Middle frontal gyrus (tissue), 1 donor: Measurements from ENCODE around the gene GPATCH3.
"Not testable (repeated sequence)": the region's sequence is repeated elsewhere in the genome, so short reads cannot be mapped to it uniquely, and the experiment has no call there.

ENCODE experiments used
- DNase-seq: peaks from one replicate; pipeline ENCODE4 v3.0.0-alpha.2; 2015; ENCODE audit warnings: low spot score; ENCODE audit errors: extremely low spot score

The GPATCH3 gene

DNA sequence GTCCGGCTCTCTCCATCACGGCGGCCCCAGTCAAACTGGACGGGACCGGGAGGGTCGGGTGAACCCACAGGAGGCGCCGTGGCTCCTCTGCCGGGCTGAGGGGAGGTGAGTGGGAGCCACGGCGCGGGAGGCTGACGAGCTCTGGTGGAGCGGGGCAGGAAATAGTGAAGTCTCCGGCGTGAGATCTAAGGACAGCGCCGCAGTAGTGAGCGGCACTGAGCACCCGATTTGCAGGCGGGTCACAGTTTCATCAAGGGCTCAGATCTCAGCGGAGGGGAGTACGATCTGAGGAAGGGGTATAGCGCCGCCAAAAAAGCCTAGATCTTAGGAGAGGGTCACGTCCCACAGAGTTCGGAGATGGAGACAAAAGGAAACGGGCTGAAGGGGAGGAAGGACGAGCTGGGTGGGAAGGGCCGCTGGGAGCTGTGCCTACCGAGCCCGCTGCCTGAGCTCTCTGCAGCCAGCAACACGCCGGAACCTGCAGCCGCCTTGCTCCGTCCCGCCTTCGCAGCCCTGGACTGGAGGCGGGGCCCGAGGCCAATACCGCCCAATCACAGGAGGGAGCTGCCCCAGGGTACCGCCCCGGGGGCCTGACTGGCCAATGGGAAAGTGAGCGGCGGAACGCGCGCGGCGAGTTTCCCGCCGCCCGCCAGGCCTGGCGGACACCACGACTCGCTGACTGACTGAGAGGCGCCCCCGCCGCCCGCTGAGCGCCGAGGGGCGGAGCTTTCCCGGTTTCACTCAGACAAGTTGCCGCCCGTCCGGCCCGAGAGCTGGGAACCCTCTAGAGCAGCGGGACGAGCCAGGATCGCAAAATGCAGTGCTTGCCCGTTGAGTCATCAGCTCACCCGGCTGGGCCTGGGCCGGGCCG is 35.4 kb downstream of the GPATCH3 start:
- peak; percentile 95 for DNase-seq

DNA sequence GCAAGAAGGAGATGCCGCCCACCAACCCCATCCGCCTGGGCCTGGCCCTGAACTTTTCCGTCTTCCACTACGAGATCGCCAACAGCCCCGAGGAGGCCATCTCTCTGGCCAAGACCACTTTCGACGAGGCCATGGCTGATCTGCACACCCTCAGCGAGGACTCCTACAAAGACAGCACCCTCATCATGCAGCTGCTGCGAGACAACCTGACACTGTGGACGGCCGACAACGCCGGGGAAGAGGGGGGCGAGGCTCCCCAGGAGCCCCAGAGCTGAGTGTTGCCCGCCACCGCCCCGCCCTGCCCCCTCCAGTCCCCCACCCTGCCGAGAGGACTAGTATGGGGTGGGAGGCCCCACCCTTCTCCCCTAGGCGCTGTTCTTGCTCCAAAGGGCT is 36.6 kb downstream of the GPATCH3 start:
- DNase-seq = no peak

- DNase-seq = no peak
Observed at GRCh38 chr1:26862781-26863684, 37.2 kb downstream of the GPATCH3 start, which contains the start of gene SFN. Gene SFN (plus strand): TSS chr1:26863149. CDS start chr1:26863213, 64 bp downstream.

DNA sequence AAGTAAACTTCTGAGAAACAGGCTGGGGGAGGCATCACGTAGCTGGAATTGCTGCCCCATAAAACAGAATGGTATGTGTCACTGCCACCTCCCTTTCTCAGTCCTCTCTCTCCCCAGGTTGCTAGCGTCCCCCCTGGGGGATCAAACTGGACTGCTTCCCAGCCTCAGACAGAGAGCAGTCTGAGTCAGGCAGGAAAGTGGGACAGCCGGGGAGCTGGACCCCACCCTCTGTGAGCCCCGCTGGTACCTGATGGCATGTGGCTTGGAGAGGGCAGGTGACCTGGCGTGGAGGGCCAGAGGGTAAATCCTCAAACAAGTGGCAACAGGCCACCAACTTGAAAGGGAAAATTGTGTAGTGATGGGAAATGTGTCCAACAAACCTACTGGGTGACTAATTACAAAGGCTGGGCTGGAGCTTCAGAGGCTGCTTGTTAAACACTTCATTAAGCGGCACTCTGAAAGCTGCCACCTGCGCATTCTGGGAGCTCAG is 38.3 kb downstream of the GPATCH3 start:
- DNase-seq = no peak

- no peak for DNase-seq
Observed at GRCh38 chr1:26861286-26861701, 39.0 kb downstream of the GPATCH3 start.

DNA sequence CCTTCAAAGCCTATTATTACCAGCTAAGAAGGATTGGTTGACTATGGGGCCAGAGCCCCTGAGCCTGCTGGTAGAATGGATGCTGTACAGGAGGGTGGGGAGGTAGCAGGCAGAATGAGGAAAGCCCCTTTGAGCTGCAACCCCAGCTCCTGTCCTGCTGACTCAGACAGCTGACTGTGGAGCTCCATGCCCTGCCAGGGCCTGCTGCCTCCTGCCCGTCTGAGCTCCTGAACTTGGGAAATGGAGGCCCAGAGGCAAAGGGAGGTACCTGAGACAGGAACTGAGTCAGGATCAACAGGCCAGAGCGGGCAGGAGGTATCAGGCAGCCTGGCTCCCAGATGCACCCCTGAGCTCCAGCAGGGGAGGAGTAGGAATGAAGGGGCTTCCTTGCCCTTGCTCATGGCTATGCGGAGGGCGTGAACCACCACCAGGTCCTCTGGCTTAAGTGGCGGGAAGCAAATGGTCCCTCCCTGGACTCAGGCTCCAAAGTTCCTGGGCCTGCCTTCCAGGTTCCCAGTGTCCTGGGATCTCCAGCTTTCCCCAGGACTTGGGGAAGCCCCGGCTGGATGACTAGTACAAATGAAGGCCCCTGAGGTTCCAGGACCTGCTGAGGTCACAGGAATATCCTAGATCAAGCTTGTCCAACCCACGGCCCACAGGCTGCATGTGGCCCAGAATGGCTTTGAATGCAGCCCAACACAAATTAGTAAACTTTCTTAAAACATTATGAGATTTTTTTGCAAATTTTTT is 41.2 kb downstream of the GPATCH3 start:
- DNase-seq = no peak

GRCh38 chr1:26858160-26858559 is 42.1 kb downstream of the GPATCH3 start:
- DNase-seq = no peak

DNA sequence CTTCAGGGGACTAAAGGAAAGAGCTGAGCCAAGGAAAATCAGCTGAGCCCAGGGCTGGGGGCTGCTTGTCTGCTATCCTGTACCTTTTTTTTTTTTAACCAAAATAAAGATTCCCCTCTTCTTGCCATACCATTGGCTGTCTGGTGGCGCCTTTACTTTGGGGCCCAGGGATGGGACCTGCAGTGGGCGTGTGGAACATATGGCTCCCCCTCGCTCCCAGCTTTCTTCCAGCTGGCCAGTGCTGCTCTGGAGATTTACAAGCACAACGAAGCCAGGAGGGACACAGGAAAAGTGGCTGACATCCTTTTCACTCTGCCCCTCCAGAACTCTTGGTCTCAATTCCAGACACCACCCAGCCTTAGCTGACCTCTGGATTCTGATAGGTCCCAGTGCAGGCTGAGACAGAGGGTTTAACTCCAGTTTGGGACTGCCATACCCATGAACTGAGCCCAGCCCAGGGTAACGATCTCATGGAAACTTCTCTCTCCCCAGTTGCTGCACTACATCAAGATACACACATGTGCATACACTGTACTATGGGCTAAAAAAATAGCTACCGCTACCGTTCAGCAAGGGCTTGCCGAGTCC is 42.7 kb downstream of the GPATCH3 start:
- DNase-seq = no peak

DNA sequence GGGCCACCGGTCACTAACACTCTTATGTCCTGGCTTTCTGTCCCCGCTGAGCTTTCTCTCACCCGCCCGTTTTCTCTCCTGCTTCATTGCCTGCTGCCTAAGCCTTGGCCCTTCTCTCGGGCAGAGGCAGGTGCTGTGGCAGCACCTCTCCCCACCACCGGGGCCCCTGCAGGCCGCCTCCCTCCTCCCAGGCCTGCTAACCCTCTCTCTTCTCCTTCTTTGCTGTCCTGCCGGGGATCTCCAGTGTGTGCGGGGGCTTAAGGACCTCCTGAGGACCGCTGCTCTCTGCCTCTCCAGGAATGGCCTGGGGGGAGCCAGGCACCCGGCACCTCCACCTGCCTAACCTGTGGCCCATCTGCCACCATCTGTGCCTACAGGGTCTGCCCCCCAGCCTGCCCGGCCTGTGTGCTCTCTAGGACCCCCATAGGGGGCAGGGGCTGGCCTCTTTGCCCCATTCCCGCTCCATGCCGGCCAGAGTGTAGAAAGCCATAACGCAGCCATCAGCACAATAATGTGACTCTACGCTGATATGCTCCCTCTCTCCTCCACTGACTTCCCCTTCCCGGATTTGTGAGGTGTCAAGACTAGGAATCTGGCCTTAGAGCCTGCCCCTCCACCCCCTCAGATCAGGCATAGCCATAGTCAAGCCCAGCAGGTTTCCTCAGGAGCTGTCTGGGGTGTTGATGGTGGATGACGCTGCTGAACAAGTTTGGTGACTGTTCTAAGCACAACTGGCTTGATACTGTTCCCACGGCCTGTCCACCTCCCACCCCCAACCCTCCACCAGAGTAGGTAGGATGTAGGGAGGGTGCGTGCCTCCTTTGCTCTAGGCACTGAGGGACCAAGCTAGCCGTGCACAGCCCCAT is 43.4 kb downstream of the GPATCH3 start:
- DNase-seq = no peak

DNA sequence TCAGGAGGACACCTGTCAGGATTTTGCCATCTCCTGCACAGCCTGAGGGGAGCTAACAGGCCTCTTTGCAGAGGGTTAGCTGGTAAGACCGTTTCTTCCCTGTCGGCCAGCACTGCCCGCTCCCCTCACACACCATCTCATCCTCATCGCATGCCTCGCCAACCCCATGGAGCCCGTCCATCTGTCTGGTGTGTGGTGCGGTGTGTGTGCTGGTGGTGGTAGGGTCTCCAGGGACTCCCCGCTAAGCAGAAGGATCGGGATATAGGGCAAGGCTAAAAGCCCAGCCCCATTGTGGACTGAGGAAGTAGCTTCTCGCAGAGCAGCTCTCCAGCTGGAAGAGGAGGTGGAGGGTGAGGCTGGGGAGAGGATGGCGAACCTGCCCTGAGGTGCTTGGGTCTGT is 44.1 kb downstream of the GPATCH3 start:
- no peak for DNase-seq

DNA sequence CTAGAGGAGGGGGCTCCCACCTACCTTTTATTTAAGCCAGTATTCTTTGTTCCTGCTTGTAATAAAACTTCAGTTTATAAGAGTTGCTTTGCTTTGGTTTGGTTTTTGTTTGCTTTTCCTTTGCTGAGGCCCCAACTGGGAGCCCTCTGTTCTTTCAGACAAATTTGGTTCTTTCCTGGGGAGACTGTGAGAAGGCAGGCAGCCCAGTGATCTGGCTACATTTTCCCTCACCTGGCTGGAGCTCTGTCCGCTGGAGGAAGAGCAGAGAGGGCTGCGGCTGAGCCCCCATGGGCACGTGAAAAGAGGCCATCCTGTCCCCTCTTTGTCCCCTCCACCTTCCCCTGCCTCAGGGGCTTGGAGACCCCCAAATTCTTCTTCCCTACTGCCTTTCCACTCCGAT is 44.6 kb downstream of the GPATCH3 start:
- no peak for DNase-seq

GRCh38 chr1:26854906-26855305 is 45.4 kb downstream of the GPATCH3 start:
- no peak for DNase-seq

GRCh38 chr1:26853600-26853999 is 46.7 kb downstream of the GPATCH3 start:
- no peak for DNase-seq

- DNase-seq = no peak
Observed at GRCh38 chr1:26853156-26853555, 47.1 kb downstream of the GPATCH3 start.

- DNase-seq = no peak
Observed at GRCh38 chr1:26852701-26853100, 47.6 kb downstream of the GPATCH3 start.

DNA sequence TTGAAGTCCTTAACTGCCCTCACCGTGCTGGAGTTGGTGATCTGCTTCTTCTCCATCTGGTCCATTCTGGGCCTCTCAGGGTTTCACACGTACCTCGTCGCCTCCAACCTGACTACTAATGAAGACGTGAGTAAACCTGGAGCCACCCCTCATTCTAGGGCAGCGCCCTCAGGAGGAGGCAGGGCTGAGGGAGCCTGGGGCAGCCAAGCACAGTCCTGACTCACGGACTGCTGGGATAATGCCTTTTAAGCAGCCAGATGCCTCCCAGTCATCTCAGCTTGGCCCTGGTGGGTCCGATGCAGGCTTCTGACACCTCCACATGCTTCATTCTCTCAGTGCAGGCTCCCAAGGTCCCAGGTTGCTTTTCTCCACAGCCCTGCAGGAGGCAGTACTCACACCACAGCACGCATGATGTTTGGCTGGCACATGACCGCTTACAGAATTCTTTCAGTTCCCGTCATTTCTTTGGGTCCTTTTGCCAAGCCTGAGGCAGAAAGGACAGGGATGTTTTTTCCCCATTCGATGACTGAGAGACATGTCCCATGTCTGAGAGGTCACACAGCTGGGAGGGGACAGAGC is 49.1 kb downstream of the GPATCH3 start:
- no peak for DNase-seq

- DNase-seq = no peak
Observed at GRCh38 chr1:26848941-26849774, 51.1 kb downstream of the GPATCH3 start.

DNA sequence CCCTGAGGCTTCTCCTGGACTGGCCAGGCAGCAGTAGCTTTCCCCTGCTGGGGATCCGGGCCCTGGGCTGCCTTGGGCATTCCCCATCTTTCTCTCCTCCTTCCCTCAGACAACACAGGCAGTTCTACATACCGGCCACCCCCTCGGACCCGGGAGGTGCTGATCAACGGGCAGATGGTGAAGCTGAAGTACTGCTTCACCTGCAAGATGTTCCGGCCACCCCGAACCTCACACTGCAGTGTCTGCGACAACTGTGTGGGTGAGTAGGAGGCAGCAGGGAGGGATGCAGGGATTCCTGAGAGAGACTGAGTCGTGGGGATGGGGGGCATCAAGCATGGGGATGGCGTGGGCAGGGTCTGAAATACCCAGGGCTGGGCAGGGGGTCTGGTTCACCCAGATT is 51.8 kb downstream of the GPATCH3 start:
- DNase-seq = no peak

- not testable (repeated sequence) for DNase-seq
Observed at GRCh38 chr1:26847826-26848225, 52.4 kb downstream of the GPATCH3 start.
